Measurements from ENCODE around the gene TRIM59. TPM values are rescaled to one million over a fixed set of nuclear protein-coding genes. Genes with fewer than 3 reads are reported as not detected.

TRIM59 gene
- total and polyA plus RNA-seq, 2 donors (not counting 1 experiment from before 2014, with no cell fraction given): 5.0 to 22.0 TPM

- POLR2A ChIA-PET: no interaction called here
- no peaks in the 10 kb centered on the region for H4K20me1 ChIP-seq (ENCODE audit: control insufficient read depth, insufficient read depth, low read length, poor library complexity, severe bottlenecking)
- peaks cover 16 to 18% of the 10 kb centered on the region in 2 donors for H3K4me1 ChIP-seq (ENCODE audit: control insufficient read depth in 2 of 2, insufficient read depth in 2 of 2, low read length in 2 of 2)
- H2AFZ ChIP-seq (ENCODE audit: insufficient read depth, low read depth, low read length, poor library complexity, severe bottlenecking): no peak overlapping the region
- Mint-ChIP-seq H3K9me3 (ENCODE audit: insufficient read depth) (no peaks in the 10 kb centered on the region), H3K27me3 (no peaks in the 10 kb centered on the region), H3K4me1 (peaks cover 36% of the 10 kb centered on the region), H3K4me3 (no peak overlapping the region), H3K27ac (no peak overlapping the region)
- H3K36me3 ChIP-seq (replicated peaks in 1 of 2; ENCODE audit: control extremely low read depth in 1 of 2, control insufficient read depth in 1 of 2, extremely low read depth in 1 of 2, insufficient read depth in 2 of 2, low read length in 1 of 2): no peaks in the 10 kb centered on the region
- ATAC-seq (ENCODE audit: low read depth): no peak
- H3K9ac ChIP-seq (ENCODE audit: low read length): no peak overlapping the region
- TF ChIP-seq CTCF (IDR thresholded peaks at IDR 0.05) (no peak), EZH2 (IDR thresholded peaks at IDR 0.05; ENCODE audit: borderline replicate concordance, insufficient read depth, low read depth, low read length, poor library complexity, severe bottlenecking) (no peak)
- WGBS (ENCODE audit: insufficient coverage): 100% methylated on average over 7 of the region's 13 CpGs
- no peak overlapping the region for H3K4me3 ChIP-seq (ENCODE audit: control extremely low read depth in 1 of 5, extremely low read depth in 1 of 5, insufficient read depth in 1 of 5, low read depth in 2 of 5, low read length in 4 of 5)
- peaks cover 0 to 3% (median 0%) of the 10 kb centered on the region in 4 experiments for H3K27me3 ChIP-seq (replicated peaks in 1 of 4; ENCODE audit: control extremely low read depth in 1 of 4, control insufficient read depth in 3 of 4, insufficient read depth in 4 of 4, low read length in 3 of 4)
- peaks cover 69% of the 10 kb centered on the region for H3K79me2 ChIP-seq (ENCODE audit: control insufficient read depth, insufficient read depth, low read length)
- intact Hi-C loops (cut with micrococcal nuclease): loop anchor here (5.0 to 10.0 kb wide), 3 partner anchors 41 to 778 kb away; partner anchors contain the start of genes NMD3 and PPM1L
- DNase-seq: no peak
- CTCF ChIA-PET: no interaction called here
- H3K9me3 ChIP-seq (ENCODE audit: control extremely low read depth in 1 of 3, control insufficient read depth in 2 of 3, insufficient read depth in 1 of 3, low read length in 2 of 3): peaks cover 0 to 10% (median 0%) of the 10 kb centered on the region in 3 donors
- no peak overlapping the region for H3K27ac ChIP-seq (ENCODE audit: low read length in 2 of 2)
- H3K4me2 ChIP-seq (replicated peaks; ENCODE audit: low read depth, low read length, poor library complexity, severe bottlenecking): no peak overlapping the region
Observed at GRCh38 chr3:160446522-160447056, 3.0 kb downstream of the TRIM59 start.

- DNase-seq (no peak), ATAC-seq (ENCODE audit: low read depth) (no peak)
- no peak overlapping the region for H3K4me3 Mint-ChIP-seq
- no CpG with 5 or more reads among the region's 1 CpG for WGBS (ENCODE audit: insufficient coverage)
- Histone ChIP-seq H2AFZ (ENCODE audit: insufficient read depth, low read depth, low read length, poor library complexity, severe bottlenecking) (no peak overlapping the region), H3K9ac (ENCODE audit: low read length) (no peak overlapping the region), H3K27me3 (replicated peaks in 1 of 4; ENCODE audit: control extremely low read depth in 1 of 4, control insufficient read depth in 3 of 4, insufficient read depth in 4 of 4, low read length in 3 of 4) (peaks cover 0 to 3% (median 0%) of the 10 kb centered on the region in 4 experiments), H3K27ac (ENCODE audit: low read length in 2 of 2) (no peak overlapping the region), H3K79me2 (ENCODE audit: control insufficient read depth, insufficient read depth, low read length) (peaks cover 76% of the 10 kb centered on the region), H3K36me3 (replicated peaks in 1 of 2; ENCODE audit: control extremely low read depth in 1 of 2, control insufficient read depth in 1 of 2, extremely low read depth in 1 of 2, insufficient read depth in 2 of 2, low read length in 1 of 2) (no peaks in the 10 kb centered on the region), H3K4me2 (replicated peaks; ENCODE audit: low read depth, low read length, poor library complexity, severe bottlenecking) (no peak overlapping the region), H3K4me1 (ENCODE audit: control insufficient read depth in 2 of 2, insufficient read depth in 2 of 2, low read length in 2 of 2) (peaks cover 16 to 18% of the 10 kb centered on the region in 2 donors), H4K20me1 (ENCODE audit: control insufficient read depth, insufficient read depth, low read length, poor library complexity, severe bottlenecking) (no peaks in the 10 kb centered on the region), H3K4me3 (ENCODE audit: control extremely low read depth in 1 of 5, extremely low read depth in 1 of 5, insufficient read depth in 1 of 5, low read depth in 2 of 5, low read length in 4 of 5) (no peak overlapping the region), H3K9me3 (ENCODE audit: control extremely low read depth in 1 of 3, control insufficient read depth in 2 of 3, insufficient read depth in 1 of 3, low read length in 2 of 3) (peaks cover 0 to 10% (median 1%) of the 10 kb centered on the region in 3 donors)
- POLR2A ChIA-PET: no interaction called here
- TF ChIP-seq EZH2 (IDR thresholded peaks at IDR 0.05; ENCODE audit: borderline replicate concordance, insufficient read depth, low read depth, low read length, poor library complexity, severe bottlenecking) (no peak), CTCF (IDR thresholded peaks at IDR 0.05) (no peak)
- intact Hi-C loops (cut with micrococcal nuclease): loop anchor here (5.0 to 10.0 kb wide), 3 partner anchors 41 to 779 kb away; partner anchors contain the start of genes NMD3 and PPM1L
- no peaks in the 10 kb centered on the region for H3K27me3 Mint-ChIP-seq
- H3K27ac Mint-ChIP-seq: no peak overlapping the region
- H3K9me3 Mint-ChIP-seq (ENCODE audit: insufficient read depth): no peaks in the 10 kb centered on the region
- CTCF ChIA-PET: no interaction called here
- H3K4me1 Mint-ChIP-seq: peaks cover 36% of the 10 kb centered on the region
Observed at GRCh38 chr3:160445854-160446253, 3.7 kb downstream of the TRIM59 start.

Measured in B cell (primary cell).